Measurements from ENCODE around the gene OOSP4A. TPM values are rescaled to one million over a fixed set of nuclear protein-coding genes. Genes with fewer than 3 reads are reported as not detected.
"Not testable (repeated sequence)": the region's sequence is repeated elsewhere in the genome, so short reads cannot be mapped to it uniquely, and the experiment has no call there.

OOSP4A gene
- total RNA-seq, 3 donors from 2014 or later: not detected

GRCh38 chr11:59981106-59981770 is 17.4 kb downstream of the OOSP4A start:
- Histone ChIP-seq H3K9me3 (no peaks in the 10 kb centered on the region), H3K4me3 (no peak overlapping the region), H3K4me1 (ENCODE audit: low read depth) (no peaks in the 10 kb centered on the region), H3K36me3 (ENCODE audit: low read depth) (no peaks in the 10 kb centered on the region)
- ATAC-seq: no peak
- no peak for DNase-seq
- intact Hi-C loops (cut with DNase I, micrococcal nuclease): no loop called here
- TF ChIP-seq CTCF (IDR thresholded peaks at IDR 0.05): no peak

DNA sequence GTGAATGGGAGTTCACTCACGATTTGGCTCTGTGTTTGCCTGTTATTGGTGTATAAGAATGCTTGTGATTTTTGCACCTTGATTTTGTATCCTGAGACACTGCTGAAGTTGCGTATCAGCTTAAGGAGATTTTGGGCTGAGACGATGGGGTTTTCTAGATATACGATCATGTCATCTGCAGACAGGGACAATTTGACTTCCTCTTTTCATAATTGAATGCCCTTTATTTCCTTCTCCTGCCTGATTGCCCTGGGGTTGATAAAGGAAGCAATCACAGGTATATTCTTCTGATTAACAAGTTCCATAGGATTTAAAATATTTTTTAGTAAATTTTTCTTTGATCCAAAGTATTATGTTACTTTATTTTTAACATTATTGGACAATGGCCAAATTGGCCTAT is 18.2 kb downstream of the OOSP4A start:
- intact Hi-C loops (cut with DNase I, micrococcal nuclease); H3K4me1 ChIP-seq (ENCODE audit: low read depth); H3K36me3 ChIP-seq (ENCODE audit: low read depth); H3K4me3 ChIP-seq; DNase-seq; ATAC-seq; H3K9me3 ChIP-seq: not testable (repeated sequence)

DNA sequence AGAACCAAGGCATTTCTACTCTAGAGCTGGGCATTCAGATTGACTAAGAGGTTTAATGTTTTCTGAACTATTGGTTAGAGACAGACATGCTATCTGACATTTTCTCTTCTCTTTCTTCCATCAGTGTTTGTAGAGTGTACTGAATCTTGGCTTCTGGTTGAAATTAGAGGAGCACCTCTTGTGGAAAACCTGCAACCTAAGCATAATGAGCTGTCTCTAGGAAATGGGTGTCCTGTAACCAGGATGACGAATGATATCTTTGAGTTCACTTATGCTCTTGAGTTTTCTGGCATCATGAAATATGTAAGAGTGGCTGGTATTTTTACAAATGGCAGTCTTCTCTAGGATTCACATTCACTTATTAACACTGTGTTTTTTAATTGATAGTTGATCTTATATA is 19.4 kb downstream of the OOSP4A start:
- Histone ChIP-seq H3K9me3 (no peaks in the 10 kb centered on the region), H3K4me1 (ENCODE audit: low read depth) (no peaks in the 10 kb centered on the region), H3K4me3 (no peak overlapping the region), H3K36me3 (ENCODE audit: low read depth) (no peaks in the 10 kb centered on the region)
- no peak for DNase-seq
- no peak for ATAC-seq
- TF ChIP-seq CTCF (IDR thresholded peaks at IDR 0.05): no peak
- intact Hi-C loops (cut with DNase I, micrococcal nuclease): no loop called here

DNA sequence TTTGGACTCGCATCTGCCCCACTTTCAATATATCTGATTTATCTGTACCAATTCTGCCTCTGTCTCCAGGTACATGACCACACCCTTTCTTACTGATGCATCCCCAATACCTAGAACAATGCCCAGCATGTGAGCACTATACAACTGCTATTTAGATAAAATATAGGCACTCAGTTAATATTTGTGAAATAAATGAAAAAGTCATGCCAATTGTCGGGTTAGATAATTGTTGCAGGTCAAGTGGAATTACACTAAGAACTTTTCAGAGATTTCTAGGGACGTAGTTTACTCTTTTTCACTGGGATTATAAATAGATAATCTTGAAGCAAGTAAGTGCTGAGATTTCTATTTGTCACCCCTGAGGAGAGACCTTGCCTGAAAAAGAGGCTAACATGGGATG is 20.5 kb downstream of the OOSP4A start:
- DNase-seq: no peak
- H3K9me3 ChIP-seq: no peaks in the 10 kb centered on the region
- TF ChIP-seq CTCF (IDR thresholded peaks at IDR 0.05): no peak

DNA sequence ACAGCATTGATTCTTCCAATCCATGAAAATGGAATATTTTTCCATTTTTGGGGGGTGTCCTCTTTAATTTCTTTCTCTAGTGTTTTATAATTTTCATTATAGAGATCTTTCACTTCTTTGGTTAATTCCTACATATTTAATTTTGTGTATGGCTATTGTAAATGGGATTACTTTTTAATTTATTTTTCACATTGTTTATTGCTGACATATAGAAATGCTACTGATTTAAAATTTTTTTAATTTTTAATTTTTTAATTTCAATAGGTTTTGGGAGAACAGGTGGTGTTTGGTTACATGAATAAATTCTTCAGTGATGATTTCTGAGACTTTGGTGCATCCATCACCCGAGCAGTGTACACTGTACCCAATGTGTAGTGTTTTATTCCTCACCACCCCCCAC is 26.6 kb downstream of the OOSP4A start:
- TF ChIP-seq CTCF (IDR thresholded peaks at IDR 0.05): no peak
- ATAC-seq: no peak
- no peaks in the 10 kb centered on the region for H3K36me3 ChIP-seq (ENCODE audit: low read depth)
- intact Hi-C loops (cut with DNase I, micrococcal nuclease): no loop called here
- H3K9me3 ChIP-seq: peaks cover 5% of the 10 kb centered on the region
- H3K4me3 ChIP-seq: no peak overlapping the region
- DNase-seq: no peak
- H3K4me1 ChIP-seq (ENCODE audit: low read depth): no peaks in the 10 kb centered on the region

More for the DNA sequence above, 20.5 kb downstream of the OOSP4A start:
- Histone ChIP-seq H3K4me3 (no peak overlapping the region), H3K4me1 (ENCODE audit: low read depth) (no peaks in the 10 kb centered on the region), H3K36me3 (ENCODE audit: low read depth) (no peaks in the 10 kb centered on the region)
- intact Hi-C loops (cut with DNase I, micrococcal nuclease): no loop called here
- no peak for ATAC-seq

- no peak for DNase-seq
- H3K4me3 ChIP-seq: no peak overlapping the region
- peaks cover 5% of the 10 kb centered on the region for H3K9me3 ChIP-seq
- no peaks in the 10 kb centered on the region for H3K36me3 ChIP-seq (ENCODE audit: low read depth)
- H3K4me1 ChIP-seq (ENCODE audit: low read depth): no peaks in the 10 kb centered on the region
- no peak for TF ChIP-seq CTCF (IDR thresholded peaks at IDR 0.05)
- no peak for ATAC-seq
- intact Hi-C loops (cut with DNase I, micrococcal nuclease): no loop called here
These were observed 28.6 kb downstream of the OOSP4A start for GRCh38 chr11:59992425-59992824.

Measured in mucosa of descending colon (tissue), 3 donors.